PC-3 (cell line): ENCODE data around the gene CCDC66.

Experiments used
- CTCF ChIP-seq: fragments of 300-600 bp; sonication (generic); conservative IDR thresholded peaks from 2 replicates; pipeline ENCODE4 v1.5.1; 2017; ENCODE audit warnings: antibody characterized with exemption, low read depth, mild to moderate bottlenecking, low read length
- EZH2 ChIP-seq: fragments of 300-600 bp; sonication (generic); IDR thresholded peaks from one replicate; pipeline ENCODE4 v1.6.1; 2017; ENCODE audit warnings: antibody characterized with exemption, mild to moderate bottlenecking, low read length; ENCODE audit not compliant: unreplicated experiment

DNA sequence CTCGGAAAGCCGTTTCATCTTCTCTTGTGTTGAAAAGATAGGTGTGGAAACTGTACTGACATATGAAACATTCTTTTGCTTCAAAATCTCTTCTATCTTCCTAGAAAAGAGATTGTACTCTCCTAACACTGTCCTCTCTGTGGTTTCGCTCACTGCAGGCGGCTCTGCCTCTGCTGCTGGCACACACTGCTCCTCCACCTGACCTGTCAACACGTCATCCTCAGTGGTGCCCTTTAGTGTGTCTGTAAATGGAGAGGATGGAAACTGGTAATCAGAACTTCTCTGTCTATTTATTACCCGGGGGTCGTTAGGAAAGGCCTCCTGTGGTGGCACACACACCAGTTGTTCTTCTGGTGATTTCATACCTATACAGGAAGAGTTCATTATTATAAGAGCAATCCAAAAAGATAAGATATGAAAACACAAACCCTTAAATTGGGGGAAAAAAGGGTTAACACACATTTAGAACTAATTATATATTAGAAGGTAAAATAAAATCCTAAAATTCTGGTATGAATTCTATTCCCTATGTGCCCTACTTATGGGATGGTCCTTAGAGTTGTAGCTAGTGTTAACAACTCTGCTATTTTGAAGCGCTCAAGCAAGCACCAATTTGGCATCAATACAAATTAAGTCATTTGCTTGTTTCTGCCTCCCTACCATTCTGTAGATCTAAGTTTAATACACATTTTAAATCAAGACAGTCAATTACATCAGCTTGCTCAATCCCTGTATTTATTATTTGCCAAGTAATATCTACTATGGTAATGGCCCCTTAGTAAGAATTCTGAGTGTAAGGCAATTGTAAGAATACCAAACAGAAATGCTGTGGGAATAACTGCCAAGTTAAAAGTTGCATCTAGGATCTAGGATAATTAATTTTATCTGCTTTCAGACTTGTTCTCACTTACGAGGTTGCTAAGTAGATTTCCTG lies 76.9 kb downstream of the CCDC66 start:
- TF ChIP-seq EZH2 (no peak), CTCF (no peak)
